HCT116 (cell line): ENCODE results near the gene KLHL40. TPM values are rescaled to one million over a fixed set of nuclear protein-coding genes. Genes with fewer than 3 reads are reported as not detected.

Experiments
- ATAC-seq: fragments of 200-7000 bp; cut with Tn5 transposase; 2 replicates; pipeline ENCODE4 v1.9.1; 2020; ENCODE audit warnings: mild to moderate bottlenecking, moderate library complexity
- BruUV-seq: library from RNA; stranded (reverse); fragments of 400-500 nt; replicated peaks from 2 replicates; lab custom pipeline; 2021; lab: Mats Ljungman, UMichigan
- CTCF ChIA-PET: fragments of 300-600 bp; sonication (Branson Sonifier 250); formaldehyde crosslinking; loops from one replicate; lab custom pipeline; 2021; ENCODE audit warnings: antibody characterized with exemption; lab: Charles Lee
- POLR2A ChIA-PET: fragments of 300-600, 350-600 bp; sonication (Branson Sonifier 250); formaldehyde crosslinking; loops from one replicate; lab custom pipeline; 2021; ENCODE audit warnings: antibody characterized with exemption; lab: Charles Lee
- RAD21 ChIA-PET, 2 experiments: fragments of 300-600 bp; sonication (Branson Sonifier 250); formaldehyde crosslinking; loops; one replicate each; lab custom pipeline; 2023; ENCODE audit warnings: low total read pairs in 2 of 2; ENCODE audit not compliant: uncharacterized antibody in 2 of 2, unreplicated experiment in 2 of 2, low non-redundant PET in 1 of 2; lab: Charles Lee
- DNase-seq: peaks from one replicate; pipeline ENCODE4 v3.0.0-alpha.2; 2010; ENCODE audit warnings: low read depth, low spot score
- H2AFZ ChIP-seq: fragments of 200-600 bp; shearing (Covaris generic), sonication (generic); 2 replicates; pipeline ENCODE4 v1.6.1; 2017; ENCODE audit warnings: low read depth, mixed run types, mixed read lengths, antibody characterized with exemption, low read length; ENCODE audit not compliant: poor library complexity, severe bottlenecking
- H3K27ac ChIP-seq: 2 replicates; pipeline ENCODE4 v1.5.1; 2012; ENCODE audit warnings: low read depth, low read length
- H3K27me3 ChIP-seq: fragments of 200-600 bp; sonication (generic); 2 replicates; pipeline ENCODE4 v1.6.1; 2016; ENCODE audit warnings: mixed run types, low read length, mixed read lengths; ENCODE audit not compliant: insufficient read depth
- H3K36me3 ChIP-seq, 2 experiments: fragments of 200-500 bp in 1 of 2; fragments of 200-600 bp in 1 of 2; sonication (Bioruptor generic) in 1 of 2; sonication (generic) in 1 of 2; 2 replicates each; pipeline versions ENCODE4 v1.5.1 to v1.6.1; 2014 to 2016; ENCODE audit warnings: low read length in 2 of 2, inconsistent platforms in 1 of 2, mixed read lengths in 1 of 2, mixed run types in 1 of 2; ENCODE audit not compliant: insufficient read depth in 2 of 2, control insufficient read depth in 1 of 2
- H3K4me1 ChIP-seq, 2 experiments: fragments of 200-600 bp in 1 of 2; sonication (generic) in 1 of 2; 2 replicates each; pipeline versions ENCODE4 v1.5.1 to v1.6.1; 2012 to 2017; ENCODE audit warnings: low read length in 2 of 2, inconsistent platforms in 1 of 2, mild to moderate bottlenecking in 1 of 2, mixed read lengths in 1 of 2, mixed run types in 1 of 2, moderate library complexity in 1 of 2; ENCODE audit not compliant: insufficient read depth in 2 of 2, control insufficient read depth in 1 of 2
- H3K4me2 ChIP-seq: fragments of 200-600 bp; sonication (generic); 2 replicates; pipeline ENCODE4 v1.6.1; 2017; ENCODE audit warnings: mixed run types, low read length, mixed read lengths
- H3K4me3 ChIP-seq, 2 experiments: fragments of 200-600 bp in 1 of 2; sonication (generic) in 1 of 2; replicated peaks in 1 of 2; 2 replicates each; pipeline ENCODE4 v1.5.1; 2011 to 2016; ENCODE audit warnings: low read length in 2 of 2, control low read depth in 1 of 2, low read depth in 1 of 2, mild to moderate bottlenecking in 1 of 2, mixed read lengths in 1 of 2, mixed run types in 1 of 2
- H3K79me2 ChIP-seq: fragments of 200-600 bp; sonication (generic); 2 replicates; pipeline ENCODE4 v1.6.1; 2017; ENCODE audit warnings: mild to moderate bottlenecking, mixed run types, low read length, moderate library complexity, mixed read lengths; ENCODE audit not compliant: insufficient read depth
- H3K9ac ChIP-seq: fragments of 200-600 bp; sonication (generic); 2 replicates; pipeline ENCODE4 v1.6.1; 2016; ENCODE audit warnings: low read length, mixed read lengths
- H3K9me2 ChIP-seq: fragments of 200-600 bp; sonication (generic), shearing (Covaris generic); 2 replicates; pipeline ENCODE4 v1.6.1; 2017; ENCODE audit warnings: mixed run types, mild to moderate bottlenecking, moderate library complexity; ENCODE audit not compliant: insufficient read depth
- H3K9me3 ChIP-seq, 2 experiments: fragments of 200-500 bp in 1 of 2; fragments of 200-600 bp in 1 of 2; sonication (Bioruptor generic) in 1 of 2; sonication (generic) in 1 of 2; 2 replicates each; pipeline ENCODE4 v1.6.1; 2014 to 2017; ENCODE audit warnings: low read length in 2 of 2, mixed read lengths in 2 of 2, inconsistent platforms in 1 of 2, low read depth in 1 of 2, mild to moderate bottlenecking in 1 of 2, mixed run types in 1 of 2, moderate library complexity in 1 of 2; ENCODE audit not compliant: control insufficient read depth in 1 of 2, insufficient read depth in 1 of 2
- H4K20me1 ChIP-seq: fragments of 200-600 bp; sonication (generic), shearing (Covaris generic); 2 replicates; pipeline ENCODE4 v1.6.1; 2017; ENCODE audit warnings: mixed run types, mild to moderate bottlenecking, moderate library complexity; ENCODE audit not compliant: insufficient read depth
- ATF3 ChIP-seq: IDR thresholded peaks from 2 replicates; pipeline ENCODE4 v1.6.1; 2012
- CBX3 ChIP-seq: IDR thresholded peaks from 2 replicates; pipeline ENCODE4 v1.6.1; 2012; ENCODE audit warnings: low read depth
- EGR1 ChIP-seq: IDR thresholded peaks from 2 replicates; pipeline ENCODE4 v1.6.1; 2012; ENCODE audit warnings: low read depth
- ELF1 ChIP-seq: IDR thresholded peaks from 2 replicates; pipeline ENCODE4 v1.6.1; 2012; ENCODE audit warnings: low read depth, borderline replicate concordance
- EZH2 ChIP-seq: fragments of 200-600 bp; sonication (generic); IDR thresholded peaks from 2 replicates; pipeline ENCODE4 v1.6.1; 2017; ENCODE audit warnings: antibody characterized with exemption, mixed run types
- EZH2phosphoT487 ChIP-seq: fragments of 200-600 bp; IDR thresholded peaks from 2 replicates; pipeline ENCODE4 v1.6.1; 2018; ENCODE audit warnings: antibody characterized with exemption, borderline replicate concordance
- FOSL1 ChIP-seq: IDR thresholded peaks from 2 replicates; pipeline ENCODE4 v1.6.1; 2012; ENCODE audit warnings: low read depth
- POLR2A ChIP-seq: IDR thresholded peaks from 2 replicates; pipeline ENCODE4 v1.7.0; 2011; ENCODE audit warnings: borderline replicate concordance; ENCODE audit not compliant: insufficient read depth, insufficient read length; ENCODE audit errors: extremely low read depth
- POLR2AphosphoS5 ChIP-seq: IDR thresholded peaks from 2 replicates; pipeline ENCODE4 v1.6.1; 2011; ENCODE audit warnings: mild to moderate bottlenecking, low read depth, low read length, moderate library complexity
- RAD21 ChIP-seq: IDR thresholded peaks from 2 replicates; pipeline ENCODE4 v1.6.1; 2012; ENCODE audit warnings: low read depth, mild to moderate bottlenecking
- REST ChIP-seq: IDR thresholded peaks from 2 replicates; pipeline ENCODE4 v1.6.1; 2012; ENCODE audit warnings: low read depth
- SIN3A ChIP-seq: IDR thresholded peaks from 2 replicates; pipeline ENCODE4 v1.6.1; 2012; ENCODE audit warnings: low read depth
- SP1 ChIP-seq: IDR thresholded peaks from 2 replicates; pipeline ENCODE4 v1.6.1; 2012; ENCODE audit warnings: low read depth
- SRF ChIP-seq: IDR thresholded peaks from 2 replicates; pipeline ENCODE4 v1.6.1; 2012; ENCODE audit warnings: low read depth
- TCF7L2 ChIP-seq: IDR thresholded peaks from 2 replicates; pipeline ENCODE4 v1.7.0; 2011; ENCODE audit warnings: borderline replicate concordance, inconsistent platforms; ENCODE audit not compliant: insufficient read depth, insufficient read length; ENCODE audit errors: extremely low read depth
- ZBTB33 ChIP-seq: IDR thresholded peaks from 2 replicates; pipeline ENCODE4 v1.6.1; 2011; ENCODE audit warnings: mild to moderate bottlenecking, low read length, moderate library complexity; ENCODE audit not compliant: insufficient replicate concordance; ENCODE audit errors: extremely low read depth
- ZFX ChIP-seq: fragments of 450-650 bp; IDR thresholded peaks from 2 replicates; pipeline ENCODE4 v1.6.1; 2017
- ZNF274 ChIP-seq: fragments of 200-500 bp; sonication (Bioruptor generic); IDR thresholded peaks from 2 replicates; pipeline ENCODE4 v1.6.1; 2014; ENCODE audit warnings: mild to moderate bottlenecking, low read depth, low read length, inconsistent platforms
- intact Hi-C: fragments of 100-400 bp; cut with micrococcal nuclease; formaldehyde crosslinking; loops from 2 replicates; pipeline ENCODE4 v1.10.0; 2022
- total RNA-seq: library from RNA; stranded (reverse); gene quantifications from one replicate; pipeline ENCODE4 v1.2.1, GENCODE V29; 2021; ENCODE audit not compliant: unreplicated experiment

Gene KLHL40
- total RNA-seq, 1 experiment from 2014 or later = not detected

- Histone ChIP-seq H3K79me2 (no peaks in the 10 kb centered on the region), H4K20me1 (no peaks in the 10 kb centered on the region), H3K27me3 (no peaks in the 10 kb centered on the region), H3K4me1 (no peaks in the 10 kb centered on the region), H3K9me2 (no peaks in the 10 kb centered on the region), H2AFZ (no peak overlapping the region), H3K36me3 (no peaks in the 10 kb centered on the region), H3K9ac (no peak overlapping the region), H3K9me3 (no peaks in the 10 kb centered on the region), H3K4me2 (no peak overlapping the region), H3K27ac (no peak overlapping the region), H3K4me3 (no peak overlapping the region)
- intact Hi-C loops = no loop called here
- DNase-seq (no peak), ATAC-seq (no peak)
- ChIA-PET RAD21 (no interaction called here), CTCF (no interaction called here), POLR2A (no interaction called here)
- no TSS peak for BruUV-seq
- no peak for TF ChIP-seq SRF
- TF ChIP-seq EZH2phosphoT487 = no peak
- no peak for TF ChIP-seq ELF1
- no peak for TF ChIP-seq ATF3
- no peak for TF ChIP-seq ZNF274
- no peak for TF ChIP-seq CBX3
- TF ChIP-seq TCF7L2 = no peak
- TF ChIP-seq ZBTB33 = no peak
- no peak for TF ChIP-seq POLR2A
- TF ChIP-seq SP1 = no peak
- no peak for TF ChIP-seq ZFX
- TF ChIP-seq EZH2 = no peak
- no peak for TF ChIP-seq SIN3A
- no peak for TF ChIP-seq EGR1
- no peak for TF ChIP-seq POLR2AphosphoS5
- TF ChIP-seq FOSL1 = no peak
- TF ChIP-seq RAD21 = no peak
- TF ChIP-seq REST = no peak
Observed at GRCh38 chr3:42718338-42718737, 33.0 kb downstream of the KLHL40 start.
